OCI-LY3 (cell line): Measurements from ENCODE around the gene CLEC2L.

Experiments
- H2AFZ ChIP-seq: fragments of 200-600, 300-600 bp; shearing (Covaris generic); 2 replicates; pipeline ENCODE4 v1.6.0; 2014; ENCODE audit warnings: antibody characterized with exemption, low read depth, low read length
- H3K27ac ChIP-seq: fragments of 200-600, 300-600 bp; sonication (generic); 2 replicates; pipeline ENCODE4 v1.5.1; 2014; ENCODE audit warnings: mild to moderate bottlenecking, low read length, moderate library complexity, mixed read lengths
- H3K27me3 ChIP-seq: fragments of 200-600, 300-600 bp; sonication (generic); 2 replicates; pipeline ENCODE4 v1.6.1; 2014; ENCODE audit warnings: low read depth, low read length, mixed read lengths
- H3K36me3 ChIP-seq: fragments of 200-600, 300-600 bp; sonication (generic); replicated peaks from 2 replicates; pipeline ENCODE3; 2014; ENCODE audit warnings: low read depth, low read length, mixed read lengths
- H3K4me1 ChIP-seq: fragments of 300-600, 200-600 bp; sonication (generic); 2 replicates; pipeline ENCODE4 v1.6.1; 2014; ENCODE audit warnings: low read length, mixed read lengths
- H3K4me2 ChIP-seq: fragments of 200-600, 300-600 bp; sonication (generic); 2 replicates; pipeline ENCODE4 v1.6.1; 2014; ENCODE audit warnings: low read length, mixed read lengths
- H3K4me3 ChIP-seq: fragments of 300-600, 200-600 bp; sonication (generic); 2 replicates; pipeline ENCODE4 v1.5.1; 2014; ENCODE audit warnings: antibody characterized with exemption, mild to moderate bottlenecking, low read length, moderate library complexity
- H3K79me2 ChIP-seq: fragments of 300-600, 200-600 bp; shearing (Covaris generic); 2 replicates; pipeline ENCODE4 v1.6.1; 2014; ENCODE audit warnings: mild to moderate bottlenecking, low read length, mixed read lengths
- H3K9ac ChIP-seq: fragments of 300-600, 200-600 bp; shearing (Covaris generic); 2 replicates; pipeline ENCODE4 v1.6.0; 2014; ENCODE audit warnings: mild to moderate bottlenecking, low read length, moderate library complexity
- H3K9me3 ChIP-seq: fragments of 200-600, 300-600 bp; shearing (Covaris generic); 2 replicates; pipeline ENCODE4 v1.6.1; 2014; ENCODE audit warnings: low read length, mixed read lengths; ENCODE audit not compliant: insufficient read depth
- H4K20me1 ChIP-seq: fragments of 200-600, 300-600 bp; sonication (generic); 2 replicates; pipeline ENCODE4 v1.6.1; 2016; ENCODE audit warnings: low read length, mixed read lengths; ENCODE audit not compliant: insufficient read depth
- EZH2phosphoT487 ChIP-seq: fragments of 200-600 bp; shearing (Covaris generic); IDR thresholded peaks from 2 replicates; pipeline ENCODE4 v1.6.1; 2018; ENCODE audit warnings: antibody characterized with exemption, mixed run types, low read depth
- TF ChIP-seq, protein P1 (sequence below): fragments of 200-600, 300-600 bp; sonication (generic); IDR thresholded peaks from 2 replicates; pipeline ENCODE4 v1.5.1; 2014; ENCODE audit warnings: antibody characterized with exemption, low read length, low read depth

CLEC2L gene

DNA sequence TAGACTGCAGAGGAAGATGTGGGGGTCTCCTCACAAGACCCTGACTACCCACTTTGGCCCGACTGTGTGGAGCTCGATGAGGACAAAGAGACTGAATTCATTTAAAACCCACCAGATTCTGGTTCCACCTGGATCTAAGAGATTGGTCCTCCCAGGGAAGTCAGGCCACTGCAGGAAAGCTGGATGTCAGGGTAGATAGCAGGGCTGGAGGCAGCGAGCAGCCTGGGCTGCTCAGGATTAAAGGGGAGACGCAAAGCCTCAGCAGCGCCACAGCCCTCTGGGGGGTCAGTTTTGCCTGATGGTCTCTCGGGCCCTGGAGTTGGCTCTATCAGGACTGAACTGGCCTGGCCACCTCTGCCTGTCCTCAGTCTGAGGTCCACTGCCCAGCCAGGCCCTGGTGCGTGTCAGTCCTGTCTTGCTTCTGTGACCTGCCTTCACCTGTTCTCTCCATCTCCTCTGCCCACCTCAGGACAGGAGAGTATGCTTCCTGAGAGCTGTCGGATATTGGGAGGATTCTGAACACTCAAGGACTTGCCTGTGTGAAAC, 27.8 kb upstream of the CLEC2L start:
- no peak for TF ChIP-seq EZH2phosphoT487
- TF ChIP-seq, protein P1, sequence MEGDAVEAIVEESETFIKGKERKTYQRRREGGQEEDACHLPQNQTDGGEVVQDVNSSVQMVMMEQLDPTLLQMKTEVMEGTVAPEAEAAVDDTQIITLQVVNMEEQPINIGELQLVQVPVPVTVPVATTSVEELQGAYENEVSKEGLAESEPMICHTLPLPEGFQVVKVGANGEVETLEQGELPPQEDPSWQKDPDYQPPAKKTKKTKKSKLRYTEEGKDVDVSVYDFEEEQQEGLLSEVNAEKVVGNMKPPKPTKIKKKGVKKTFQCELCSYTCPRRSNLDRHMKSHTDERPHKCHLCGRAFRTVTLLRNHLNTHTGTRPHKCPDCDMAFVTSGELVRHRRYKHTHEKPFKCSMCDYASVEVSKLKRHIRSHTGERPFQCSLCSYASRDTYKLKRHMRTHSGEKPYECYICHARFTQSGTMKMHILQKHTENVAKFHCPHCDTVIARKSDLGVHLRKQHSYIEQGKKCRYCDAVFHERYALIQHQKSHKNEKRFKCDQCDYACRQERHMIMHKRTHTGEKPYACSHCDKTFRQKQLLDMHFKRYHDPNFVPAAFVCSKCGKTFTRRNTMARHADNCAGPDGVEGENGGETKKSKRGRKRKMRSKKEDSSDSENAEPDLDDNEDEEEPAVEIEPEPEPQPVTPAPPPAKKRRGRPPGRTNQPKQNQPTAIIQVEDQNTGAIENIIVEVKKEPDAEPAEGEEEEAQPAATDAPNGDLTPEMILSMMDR, result no peak
- Histone ChIP-seq H3K4me2 (peak overlapping the region; percentile 82), H3K27ac (no peak overlapping the region), H3K9me3 (no peaks in the 10 kb centered on the region; the same call in 1 of the 2 replicates), H2AFZ (no peak overlapping the region), H3K4me3 (peak overlapping the region; percentile 60), H3K36me3 (no peaks in the 10 kb centered on the region), H3K9ac (peak overlapping the region; percentile 24; the same call in 1 of the 2 replicates), H3K79me2 (no peaks in the 10 kb centered on the region), H4K20me1 (no peaks in the 10 kb centered on the region), H3K4me1 (peaks cover 22% of the 10 kb centered on the region), H3K27me3 (peaks cover 15% of the 10 kb centered on the region; the same call in 1 of the 2 replicates)

DNA sequence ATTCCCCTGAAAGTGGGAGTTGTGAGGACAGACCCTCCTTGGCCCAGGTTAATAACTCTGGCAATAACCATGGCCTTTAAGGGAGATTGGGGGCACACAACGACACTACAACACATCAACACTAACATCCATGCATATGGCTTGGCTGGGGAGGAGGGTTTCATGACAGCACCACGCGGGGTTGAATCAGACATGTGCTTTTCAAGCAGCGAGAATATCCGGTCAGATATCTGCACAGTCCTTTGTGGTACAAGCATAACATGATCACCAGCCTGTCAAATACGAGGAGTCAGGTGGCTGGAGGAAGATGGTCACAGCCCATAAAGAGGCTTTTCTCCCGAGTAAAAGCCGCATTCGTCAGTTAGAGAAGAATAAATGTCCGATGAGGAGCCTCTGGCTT, 27.0 kb upstream of the CLEC2L start:
- H4K20me1 ChIP-seq, result no peaks in the 10 kb centered on the region
- no peaks in the 10 kb centered on the region; the same call in 1 of the 2 replicates for H3K9me3 ChIP-seq
- H2AFZ ChIP-seq, result no peak overlapping the region
- H3K9ac ChIP-seq, result no peak overlapping the region
- H3K27ac ChIP-seq, result no peak overlapping the region
- H3K4me3 ChIP-seq, result no peak overlapping the region
- H3K4me1 ChIP-seq, result peaks cover 22% of the 10 kb centered on the region
- no peaks in the 10 kb centered on the region for H3K79me2 ChIP-seq
- peaks cover 16% of the 10 kb centered on the region; the same call in 1 of the 2 replicates for H3K27me3 ChIP-seq
- H3K36me3 ChIP-seq, result no peaks in the 10 kb centered on the region
- H3K4me2 ChIP-seq, result no peak overlapping the region
- TF ChIP-seq EZH2phosphoT487, result no peak
- TF ChIP-seq, protein P1, result no peak

DNA sequence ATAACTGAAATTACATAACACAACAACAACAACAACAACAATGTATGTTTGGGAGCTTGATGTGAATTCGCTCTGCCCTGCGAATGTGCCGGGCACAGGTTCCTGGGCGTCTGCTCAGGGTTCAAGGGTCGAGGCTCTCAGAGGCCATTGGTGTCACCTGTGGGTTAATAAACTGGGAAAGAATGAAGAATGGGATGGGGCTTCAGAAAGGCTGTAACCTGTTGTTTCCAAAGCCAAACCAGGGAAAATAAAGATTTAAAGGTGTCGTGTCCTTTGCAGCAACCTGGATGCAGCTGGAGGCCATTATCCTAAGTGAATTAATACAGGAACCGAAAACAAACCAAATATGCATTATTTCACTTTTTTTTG, 22.7 kb upstream of the CLEC2L start:
- no peak overlapping the region for H3K27ac ChIP-seq
- TF ChIP-seq, protein P1, result no peak
- TF ChIP-seq EZH2phosphoT487, result no peak
- H3K27me3 ChIP-seq, result peaks cover 16% of the 10 kb centered on the region; the same call in 1 of the 2 replicates
- no peak overlapping the region for H2AFZ ChIP-seq
- no peaks in the 10 kb centered on the region for H4K20me1 ChIP-seq
- H3K9ac ChIP-seq, result no peak overlapping the region
- H3K4me1 ChIP-seq, result peaks cover 5% of the 10 kb centered on the region
- H3K4me2 ChIP-seq, result peak overlapping the region; percentile 91; the same call in 1 of the 2 replicates
- H3K79me2 ChIP-seq, result no peaks in the 10 kb centered on the region
- H3K9me3 ChIP-seq, result no peaks in the 10 kb centered on the region
- H3K4me3 ChIP-seq, result peak overlapping the region; percentile 73; the same call in 1 of the 2 replicates
- H3K36me3 ChIP-seq, result no peaks in the 10 kb centered on the region

DNA sequence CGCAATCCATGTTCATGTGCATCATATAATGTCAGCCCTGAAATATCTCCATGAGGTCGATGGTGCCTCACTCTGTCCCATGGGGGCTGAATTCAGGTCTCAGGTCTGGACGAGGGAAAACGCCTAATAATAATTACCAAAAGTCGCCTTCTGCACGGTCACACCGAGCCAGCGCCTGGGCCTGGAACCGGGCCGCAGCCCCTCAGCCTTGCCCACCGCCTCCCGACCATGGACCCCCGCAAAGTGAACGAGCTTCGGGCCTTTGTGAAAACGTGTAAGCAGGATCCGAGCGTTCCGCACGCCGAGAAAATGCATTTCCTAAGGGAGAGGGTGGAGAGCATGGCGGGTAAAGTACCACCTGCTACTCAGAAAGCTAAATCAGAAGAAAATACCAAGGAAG, 21.3 kb upstream of the CLEC2L start:
- Histone ChIP-seq H3K27me3 (peaks cover 16% of the 10 kb centered on the region; the same call in 1 of the 2 replicates), H4K20me1 (no peaks in the 10 kb centered on the region), H3K27ac (no peak overlapping the region), H2AFZ (no peak overlapping the region), H3K79me2 (no peaks in the 10 kb centered on the region), H3K4me1 (no peaks in the 10 kb centered on the region), H3K36me3 (no peaks in the 10 kb centered on the region), H3K4me2 (no peak overlapping the region), H3K9me3 (no peaks in the 10 kb centered on the region), H3K9ac (no peak overlapping the region), H3K4me3 (no peak overlapping the region)
- TF ChIP-seq EZH2phosphoT487, result no peak
- TF ChIP-seq, protein P1, result no peak
